ENCODE results near the gene TXNRD2.

Gene TXNRD2

DNA sequence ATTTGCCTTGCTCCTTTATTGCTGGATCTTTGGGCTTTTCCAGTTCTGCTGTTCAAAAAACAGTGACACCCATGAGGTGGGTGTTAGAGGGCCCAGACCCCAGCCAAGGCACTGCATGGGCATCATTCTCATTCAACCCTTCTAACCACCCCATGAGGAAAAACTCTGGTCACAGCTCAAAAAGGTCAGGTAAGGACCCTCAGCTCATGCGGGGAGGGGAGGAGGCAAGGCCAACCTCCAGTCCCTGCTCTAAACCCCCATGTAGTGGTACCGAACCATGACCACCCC is 94.3 kb downstream of the TXNRD2 start:
- TF ChIP-seq, protein P1, sequence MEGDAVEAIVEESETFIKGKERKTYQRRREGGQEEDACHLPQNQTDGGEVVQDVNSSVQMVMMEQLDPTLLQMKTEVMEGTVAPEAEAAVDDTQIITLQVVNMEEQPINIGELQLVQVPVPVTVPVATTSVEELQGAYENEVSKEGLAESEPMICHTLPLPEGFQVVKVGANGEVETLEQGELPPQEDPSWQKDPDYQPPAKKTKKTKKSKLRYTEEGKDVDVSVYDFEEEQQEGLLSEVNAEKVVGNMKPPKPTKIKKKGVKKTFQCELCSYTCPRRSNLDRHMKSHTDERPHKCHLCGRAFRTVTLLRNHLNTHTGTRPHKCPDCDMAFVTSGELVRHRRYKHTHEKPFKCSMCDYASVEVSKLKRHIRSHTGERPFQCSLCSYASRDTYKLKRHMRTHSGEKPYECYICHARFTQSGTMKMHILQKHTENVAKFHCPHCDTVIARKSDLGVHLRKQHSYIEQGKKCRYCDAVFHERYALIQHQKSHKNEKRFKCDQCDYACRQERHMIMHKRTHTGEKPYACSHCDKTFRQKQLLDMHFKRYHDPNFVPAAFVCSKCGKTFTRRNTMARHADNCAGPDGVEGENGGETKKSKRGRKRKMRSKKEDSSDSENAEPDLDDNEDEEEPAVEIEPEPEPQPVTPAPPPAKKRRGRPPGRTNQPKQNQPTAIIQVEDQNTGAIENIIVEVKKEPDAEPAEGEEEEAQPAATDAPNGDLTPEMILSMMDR (IDR thresholded peaks at IDR 0.05): no peak

DNA sequence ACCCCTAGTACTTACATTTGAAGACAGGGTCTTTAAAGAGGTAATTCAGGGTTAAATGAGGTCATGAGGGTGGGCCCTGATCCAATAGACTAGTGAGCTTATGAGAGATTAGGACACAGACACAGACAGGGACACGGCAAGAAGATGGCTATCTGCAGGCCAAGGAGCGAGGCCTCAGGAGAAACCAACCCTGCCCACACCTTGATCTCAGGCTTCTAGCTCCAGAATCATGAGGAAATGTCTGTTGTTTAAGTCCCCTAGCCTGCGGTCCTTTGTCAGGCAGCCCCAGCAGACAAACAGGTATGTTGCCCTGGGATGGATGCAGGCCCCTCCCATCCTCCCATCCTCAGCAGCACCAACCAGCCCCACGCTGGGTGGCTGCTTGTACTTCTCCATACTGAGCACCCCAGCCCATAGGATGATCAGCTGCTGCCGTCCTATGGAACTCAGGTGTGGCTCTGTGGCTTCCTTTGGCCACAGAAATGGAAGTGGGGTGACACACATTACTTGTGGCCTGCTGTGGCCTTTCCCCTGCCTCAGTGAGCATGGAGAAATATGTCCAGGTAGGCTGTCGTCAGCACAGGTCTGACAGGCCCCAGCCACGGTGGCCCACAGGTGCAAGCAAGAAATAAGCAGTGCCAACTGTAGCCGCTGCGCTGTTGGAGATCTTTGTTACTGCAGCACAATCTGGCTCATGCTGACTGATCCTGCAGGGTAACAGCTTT is 94.8 kb downstream of the TXNRD2 start:
- TF ChIP-seq, protein P1 (IDR thresholded peaks at IDR 0.05): no peak

DNA sequence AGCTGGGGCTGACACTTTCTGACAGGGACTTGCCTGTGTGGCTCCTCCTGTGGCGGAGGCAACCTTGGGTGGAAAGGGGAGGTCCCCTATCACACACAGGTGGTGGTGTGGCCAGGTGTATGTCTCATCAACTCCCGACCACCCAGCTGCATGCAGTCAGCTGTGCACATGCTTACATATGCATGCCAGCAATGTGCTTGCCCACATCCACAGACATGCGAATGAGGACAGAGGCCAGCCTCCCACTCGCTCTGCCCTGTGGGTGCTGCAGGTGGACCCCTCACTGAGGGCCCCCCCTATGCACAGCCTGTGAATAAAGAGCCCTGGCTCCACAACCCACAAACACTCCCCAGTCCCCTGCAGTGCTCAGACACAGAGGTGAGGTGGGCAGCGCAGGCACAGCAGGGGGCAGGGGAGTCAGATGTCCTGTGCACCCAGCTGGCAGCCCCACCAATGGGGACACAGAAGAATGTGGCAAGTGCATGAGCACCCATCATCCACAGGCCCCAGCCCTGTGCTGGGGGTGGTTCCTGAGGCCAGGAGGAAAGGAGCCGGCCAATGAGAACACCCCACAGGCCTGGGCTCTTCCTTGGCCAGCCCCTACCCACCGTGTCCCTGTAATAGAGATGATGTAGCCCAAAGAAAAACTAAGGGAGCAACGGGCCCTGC is 96.4 kb downstream of the TXNRD2 start:
- TF ChIP-seq, protein P1 (IDR thresholded peaks at IDR 0.05): no peak

DNA sequence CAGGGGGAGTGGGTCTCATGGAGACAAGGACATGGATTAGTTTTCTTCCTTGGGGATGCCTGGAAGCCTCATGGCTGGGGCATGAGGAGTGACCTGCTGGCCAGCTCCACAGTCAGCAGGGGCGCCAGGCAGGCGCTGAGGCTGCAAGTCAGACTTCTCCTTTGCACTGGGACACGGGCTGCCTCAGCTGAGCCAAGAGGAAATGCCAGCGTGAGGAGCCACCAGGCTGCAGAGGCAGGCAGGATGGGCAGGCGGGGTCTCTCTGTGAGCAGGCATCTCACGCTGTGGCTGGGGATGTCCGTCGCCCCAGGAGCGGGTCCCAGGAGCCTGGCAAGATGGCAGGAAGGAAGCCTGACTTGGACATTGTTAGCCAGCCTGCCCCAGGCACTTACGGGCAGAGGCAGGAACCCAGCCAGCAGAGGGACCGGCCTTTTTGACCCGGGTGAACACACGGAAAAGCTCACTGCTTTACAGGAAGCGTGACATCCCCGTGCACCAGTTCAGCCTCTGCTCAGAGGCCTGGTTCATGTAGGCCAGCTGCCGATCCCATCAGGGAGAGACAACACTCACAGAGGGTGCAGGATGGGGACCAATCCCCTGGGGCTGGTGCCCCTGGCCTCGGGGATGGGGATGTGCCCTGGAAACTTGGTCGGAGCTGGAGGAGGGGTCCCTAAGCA is 97.1 kb downstream of the TXNRD2 start:
- TF ChIP-seq, protein P1 (IDR thresholded peaks at IDR 0.05): no peak

DNA sequence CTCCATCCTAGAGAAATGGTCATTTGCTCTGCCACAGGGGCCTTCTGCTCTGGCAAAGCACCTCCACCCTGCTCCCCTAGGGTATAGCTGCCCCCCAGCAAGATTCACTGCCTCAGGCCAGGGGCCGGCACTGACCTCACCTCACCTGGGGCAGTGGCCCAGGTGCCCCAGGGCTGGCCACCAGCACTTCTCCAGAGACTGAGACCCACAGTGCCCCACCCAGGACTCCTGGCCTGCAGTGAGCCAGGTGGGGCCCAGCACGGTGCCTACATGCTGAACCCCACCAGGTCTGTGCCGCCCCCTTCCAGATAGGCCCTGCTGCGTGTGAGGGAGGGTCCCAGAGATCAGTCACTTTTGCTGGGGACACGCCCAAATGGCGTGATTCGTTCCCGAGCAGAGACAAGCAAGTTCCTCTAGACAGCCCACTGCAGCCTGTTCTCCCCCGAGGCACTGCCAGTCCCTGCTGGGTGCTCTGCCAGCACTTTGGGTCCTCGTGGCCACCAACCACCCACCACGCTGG is 97.7 kb downstream of the TXNRD2 start:
- TF ChIP-seq, protein P1 (IDR thresholded peaks at IDR 0.05): no peak

DNA sequence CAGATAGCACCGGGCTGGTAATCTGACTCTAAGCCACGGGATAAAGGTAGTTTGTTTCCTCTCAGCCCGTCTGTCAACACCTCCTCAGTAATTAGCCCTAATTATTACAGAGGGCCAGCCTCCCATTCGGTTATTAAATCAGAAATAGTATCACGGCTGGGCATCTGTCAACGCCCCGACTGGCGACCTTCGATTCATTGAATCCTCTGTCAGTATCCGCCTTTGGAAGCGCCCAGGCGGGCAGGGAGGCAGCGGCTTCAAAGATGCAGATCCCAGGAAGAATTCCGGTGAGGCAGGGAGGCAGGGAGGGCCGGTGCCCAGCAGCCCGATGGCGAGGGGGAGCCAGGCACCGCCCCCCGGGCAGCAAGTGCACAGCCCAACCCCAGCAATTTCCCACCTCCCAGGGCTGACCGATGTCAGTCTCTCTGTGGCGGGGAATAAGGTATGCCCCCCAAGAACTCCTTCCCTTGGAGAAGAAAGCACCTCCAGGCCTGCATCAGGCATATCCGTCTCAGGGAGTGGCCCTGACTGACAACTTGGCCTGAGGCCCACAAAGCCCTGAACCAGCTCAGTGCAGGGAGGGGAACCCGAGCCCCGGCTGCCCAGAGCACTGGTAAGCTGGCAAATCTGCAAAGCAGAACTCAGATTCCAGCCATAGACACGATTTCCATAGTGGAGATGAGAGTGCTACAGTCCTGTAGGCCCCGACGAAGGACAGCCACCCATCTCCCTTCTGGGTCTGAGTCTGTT is 98.3 kb downstream of the TXNRD2 start:
- TF ChIP-seq, protein P1 (IDR thresholded peaks at IDR 0.05): no peak

DNA sequence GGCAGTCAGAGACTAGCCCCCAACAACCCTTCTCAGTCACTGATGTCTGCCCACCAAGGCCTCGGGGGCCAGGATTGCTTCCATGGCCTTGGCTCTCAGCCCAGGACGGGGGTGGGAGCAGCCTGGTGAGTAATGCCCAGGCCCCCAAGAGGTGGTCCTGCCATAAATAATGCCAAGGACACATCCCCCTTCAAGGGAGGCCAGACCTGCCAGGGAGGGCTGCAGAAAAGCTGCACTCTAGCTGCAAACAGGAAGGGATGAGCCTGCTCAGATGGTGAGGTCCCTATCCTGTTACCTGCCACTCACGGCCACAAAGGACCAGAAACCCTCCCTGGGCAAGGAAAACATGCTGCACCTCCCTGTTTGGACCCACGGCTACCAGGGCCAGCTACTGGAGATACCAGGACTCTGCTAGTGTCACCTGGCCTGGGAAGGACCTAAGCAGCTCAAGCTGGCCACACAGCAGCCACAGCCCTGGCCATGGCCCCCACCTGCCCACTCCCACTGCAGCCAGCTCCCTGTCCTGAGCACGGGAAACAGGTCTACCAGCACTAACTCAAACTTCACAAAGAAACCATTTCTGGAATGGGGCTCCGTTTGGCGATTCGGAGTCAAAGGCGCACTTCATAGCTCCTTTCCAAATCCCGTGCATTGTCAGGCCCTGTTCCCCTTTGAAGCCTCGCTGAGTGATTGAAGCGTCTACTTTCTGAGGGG is 99.1 kb downstream of the TXNRD2 start:
- TF ChIP-seq, protein P1 (IDR thresholded peaks at IDR 0.05): no peak
